CD14-positive monocyte (primary cell): ENCODE data around the gene ARIH2. TPM values are rescaled to one million over a fixed set of nuclear protein-coding genes. Genes with fewer than 3 reads are reported as not detected.

ENCODE experiments used
- DNase-seq, 3 donors: peaks; one replicate each; pipeline ENCODE4 v3.0.0-alpha.2; 2011 to 2022
- H2AFZ ChIP-seq: 2 replicates; pipeline ENCODE4 v1.6.0; 2012; ENCODE audit warnings: mild to moderate bottlenecking, low read depth, low read length, inconsistent platforms; ENCODE audit not compliant: insufficient read depth, poor library complexity, severe bottlenecking
- H3K27ac ChIP-seq, 2 donors: 1 replicate in 1 of 2; 2 replicates in 1 of 2; pipeline ENCODE4 v1.5.1; 2012 to 2013; ENCODE audit warnings: low read length in 2 of 2, control low read depth in 1 of 2, inconsistent platforms in 1 of 2, low read depth in 1 of 2, mild to moderate bottlenecking in 1 of 2
- H3K27me3 ChIP-seq, 2 donors: one replicate each; pipeline versions ENCODE4 v1.6.0 to v1.6.1; 2011 to 2013; ENCODE audit warnings: low read length in 2 of 2; ENCODE audit not compliant: control insufficient read depth in 2 of 2, insufficient read depth in 2 of 2
- H3K36me3 ChIP-seq, 2 donors: replicated peaks in 1 of 2; 1 replicate in 1 of 2; 2 replicates in 1 of 2; pipeline versions ENCODE4 v1.5.1 to v1.6.1; 2012 to 2013; ENCODE audit warnings: low read length in 2 of 2, control low read depth in 1 of 2, inconsistent platforms in 1 of 2, mild to moderate bottlenecking in 1 of 2; ENCODE audit not compliant: insufficient read depth in 2 of 2, control insufficient read depth in 1 of 2
- H3K4me1 ChIP-seq, 2 donors: 1 replicate in 1 of 2; 2 replicates in 1 of 2; pipeline versions ENCODE4 v1.5.1 to v1.6.1; 2012 to 2013; ENCODE audit warnings: low read length in 2 of 2, control low read depth in 1 of 2, inconsistent platforms in 1 of 2, mild to moderate bottlenecking in 1 of 2, moderate library complexity in 1 of 2; ENCODE audit not compliant: insufficient read depth in 2 of 2, control insufficient read depth in 1 of 2
- H3K4me2 ChIP-seq: replicated peaks from 2 replicates; pipeline ENCODE3; 2012; ENCODE audit warnings: low read length, moderate library complexity, mild to moderate bottlenecking; ENCODE audit not compliant: poor library complexity, severe bottlenecking; ENCODE audit errors: extremely low read depth
- H3K4me3 ChIP-seq, 3 experiments: fragments of 200-600 bp in 1 of 3; sonication (generic) in 1 of 3; replicated peaks in 1 of 3; 1 replicate in 2 of 3; 2 replicates in 1 of 3; pipeline ENCODE4 v1.5.1; 2011 to 2013; ENCODE audit warnings: low read length in 3 of 3, mild to moderate bottlenecking in 3 of 3, control low read depth in 2 of 3, low read depth in 2 of 3, inconsistent platforms in 1 of 3, moderate library complexity in 1 of 3
- H3K79me2 ChIP-seq: 2 replicates; pipeline ENCODE4 v1.6.0; 2012; ENCODE audit warnings: mild to moderate bottlenecking, control low read depth, inconsistent platforms, low read length, moderate library complexity; ENCODE audit not compliant: insufficient read depth
- H3K9ac ChIP-seq: 2 replicates; pipeline ENCODE4 v1.6.0; 2017; ENCODE audit warnings: low read length, mild to moderate bottlenecking; ENCODE audit not compliant: insufficient read depth, poor library complexity, severe bottlenecking
- H3K9me3 ChIP-seq, 2 donors: replicated peaks in 1 of 2; 1 replicate in 1 of 2; 2 replicates in 1 of 2; pipeline versions ENCODE4 v1.5.1 to v1.6.1; 2012 to 2013; ENCODE audit warnings: low read length in 2 of 2, control low read depth in 1 of 2; ENCODE audit not compliant: control insufficient read depth in 1 of 2, insufficient read depth in 1 of 2
- H4K20me1 ChIP-seq: 2 replicates; pipeline ENCODE4 v1.6.0; 2012; ENCODE audit warnings: mild to moderate bottlenecking, low read length, control low read depth, moderate library complexity; ENCODE audit not compliant: insufficient read depth
- H3K27ac Mint-ChIP-seq, 7 donors: one replicate each; pipeline ENCODE4 v1.8.0; 2020; ENCODE audit warnings: mild to moderate bottlenecking in 7 of 7, mixed read lengths in 7 of 7, moderate library complexity in 6 of 7, inconsistent platforms in 2 of 7
- H3K27me3 Mint-ChIP-seq, 3 donors: one replicate each; pipeline ENCODE4 v1.8.0; 2021 to 2022; ENCODE audit warnings: low read depth in 3 of 3, mild to moderate bottlenecking in 3 of 3, mixed read lengths in 3 of 3, moderate library complexity in 3 of 3, inconsistent platforms in 1 of 3
- H3K36me3 Mint-ChIP-seq, 2 donors: one replicate each; pipeline ENCODE4 v1.8.0; 2020; ENCODE audit warnings: mixed read lengths in 2 of 2, inconsistent platforms in 1 of 2, mild to moderate bottlenecking in 1 of 2
- H3K4me1 Mint-ChIP-seq: one replicate; pipeline ENCODE4 v1.8.0; 2020; ENCODE audit warnings: mild to moderate bottlenecking, mixed read lengths
- H3K4me3 Mint-ChIP-seq, 2 donors: one replicate each; pipeline ENCODE4 v1.8.0; 2020; ENCODE audit warnings: mild to moderate bottlenecking in 2 of 2, mixed read lengths in 2 of 2, moderate library complexity in 1 of 2
- H3K9me3 Mint-ChIP-seq, 7 donors: one replicate each; pipeline ENCODE4 v1.8.0; 2020 to 2022; ENCODE audit warnings: mixed read lengths in 7 of 7, mild to moderate bottlenecking in 6 of 7, moderate library complexity in 6 of 7, inconsistent platforms in 2 of 7
- CTCF ChIP-seq: fragments of 200-600 bp; IDR thresholded peaks from one replicate; pipeline ENCODE4 v1.8.0; 2022; ENCODE audit warnings: antibody characterized with exemption, mild to moderate bottlenecking
- WGBS: methylation state at CpG from one replicate; pipeline ENCODE4 v1.1.5; 2013; ENCODE audit warnings: missing lambda C conversion rate; ENCODE audit not compliant: insufficient coverage; 5-methylcytosine and 5-hydroxymethylcytosine counted together
- intact Hi-C, 2 donors: fragments of 100-400 bp; cut with micrococcal nuclease; formaldehyde crosslinking; loops; one replicate each; pipeline versions ENCODE4 v1.15.0 to v1.15.1; 2023
- polyA plus RNA-seq, 3 donors: library from polyadenylated mRNA; depleted of rRNA in 1 of 3; unstranded in 2 of 3; stranded (reverse) in 1 of 3; fragments of 300-500 nt in 2 of 3; fragments of >200 nt in 1 of 3; fragmentation: Illumina TruSeq in 2 of 3; gene quantifications; 1 replicate in 2 of 3; 2 replicates in 1 of 3; pipeline ENCODE4 v1.2.3, GENCODE V29; 2012 to 2021

ARIH2 gene
- polyA plus RNA-seq, 3 donors, result 68.2 to 94.8 (median 72.2) TPM

GRCh38 chr3:49004352-49005302 lies 86.0 kb downstream of the ARIH2 start:
- H3K36me3 Mint-ChIP-seq, result peaks cover 6% of the 10 kb centered on the region in 2 donors
- no peak overlapping the region for H3K4me3 Mint-ChIP-seq
- peaks cover 22% of the 10 kb centered on the region for H3K4me1 Mint-ChIP-seq
- WGBS, result 100% methylated on average over 12 of the region's 16 CpGs
- no peaks in the 10 kb centered on the region for H3K9me3 Mint-ChIP-seq
- H3K27ac Mint-ChIP-seq, result peak overlapping the region in 2 of 7 donors; percentile 12 to 38
- Histone ChIP-seq H3K4me1 (peaks cover 20 to 33% of the 10 kb centered on the region in 2 donors), H3K9ac (no peak overlapping the region), H3K27me3 (no peaks in the 10 kb centered on the region), H3K4me2 (no peak overlapping the region), H3K4me3 (no peak overlapping the region), H2AFZ (no peak overlapping the region), H4K20me1 (peaks cover 10% of the 10 kb centered on the region), H3K79me2 (peaks cover 19% of the 10 kb centered on the region), H3K27ac (no peak overlapping the region), H3K36me3 (no peaks in the 10 kb centered on the region), H3K9me3 (no peaks in the 10 kb centered on the region)
- TF ChIP-seq CTCF, result no peak
- intact Hi-C loops, result no loop called here
- peaks cover 0 to 3% (median 1%) of the 10 kb centered on the region in 3 donors for H3K27me3 Mint-ChIP-seq
- DNase-seq, result no peak

GRCh38 chr3:49005303-49005680 lies 86.7 kb downstream of the ARIH2 start:
- Histone ChIP-seq H4K20me1 (peaks cover 10% of the 10 kb centered on the region), H3K9ac (no peak overlapping the region), H3K36me3 (no peaks in the 10 kb centered on the region), H3K4me2 (no peak overlapping the region), H2AFZ (no peak overlapping the region), H3K4me3 (no peak overlapping the region), H3K27ac (no peak overlapping the region), H3K79me2 (peaks cover 21% of the 10 kb centered on the region), H3K27me3 (no peaks in the 10 kb centered on the region), H3K9me3 (no peaks in the 10 kb centered on the region), H3K4me1 (peaks cover 20 to 34% of the 10 kb centered on the region in 2 donors)
- DNase-seq, result no peak
- H3K9me3 Mint-ChIP-seq, result no peaks in the 10 kb centered on the region
- intact Hi-C loops, result no loop called here
- peak overlapping the region in 1 of 7 donors; percentile 14 for H3K27ac Mint-ChIP-seq
- peaks cover 23% of the 10 kb centered on the region for H3K4me1 Mint-ChIP-seq
- 91% methylated on average over 1 of the region's 3 CpGs for WGBS
- no peak for TF ChIP-seq CTCF
- H3K4me3 Mint-ChIP-seq, result no peak overlapping the region
- H3K27me3 Mint-ChIP-seq, result peaks cover 0 to 3% (median 1%) of the 10 kb centered on the region in 3 donors
- H3K36me3 Mint-ChIP-seq, result peaks cover 5 to 10% of the 10 kb centered on the region in 2 donors
